OCI-LY7 (cell line): Measurements from ENCODE around the gene ZBTB21.

ENCODE experiments used
- EZH2phosphoT487 ChIP-seq: fragments of 200-600 bp; sonication (generic); IDR thresholded peaks from 2 replicates; pipeline ENCODE4 v1.6.1; 2018; ENCODE audit warnings: low read depth, borderline replicate concordance, mild to moderate bottlenecking, mixed run types, antibody characterized with exemption, low read length, moderate library complexity, mixed read lengths
- TF ChIP-seq, protein P1 (sequence below): fragments of 200-600 bp; sonication (generic); conservative IDR thresholded peaks from 2 replicates; pipeline ENCODE4 v1.5.1; 2014; ENCODE audit warnings: mild to moderate bottlenecking, antibody characterized with exemption, low read length, moderate library complexity, mixed read lengths

- TF ChIP-seq, protein P1, sequence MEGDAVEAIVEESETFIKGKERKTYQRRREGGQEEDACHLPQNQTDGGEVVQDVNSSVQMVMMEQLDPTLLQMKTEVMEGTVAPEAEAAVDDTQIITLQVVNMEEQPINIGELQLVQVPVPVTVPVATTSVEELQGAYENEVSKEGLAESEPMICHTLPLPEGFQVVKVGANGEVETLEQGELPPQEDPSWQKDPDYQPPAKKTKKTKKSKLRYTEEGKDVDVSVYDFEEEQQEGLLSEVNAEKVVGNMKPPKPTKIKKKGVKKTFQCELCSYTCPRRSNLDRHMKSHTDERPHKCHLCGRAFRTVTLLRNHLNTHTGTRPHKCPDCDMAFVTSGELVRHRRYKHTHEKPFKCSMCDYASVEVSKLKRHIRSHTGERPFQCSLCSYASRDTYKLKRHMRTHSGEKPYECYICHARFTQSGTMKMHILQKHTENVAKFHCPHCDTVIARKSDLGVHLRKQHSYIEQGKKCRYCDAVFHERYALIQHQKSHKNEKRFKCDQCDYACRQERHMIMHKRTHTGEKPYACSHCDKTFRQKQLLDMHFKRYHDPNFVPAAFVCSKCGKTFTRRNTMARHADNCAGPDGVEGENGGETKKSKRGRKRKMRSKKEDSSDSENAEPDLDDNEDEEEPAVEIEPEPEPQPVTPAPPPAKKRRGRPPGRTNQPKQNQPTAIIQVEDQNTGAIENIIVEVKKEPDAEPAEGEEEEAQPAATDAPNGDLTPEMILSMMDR: no peak
- TF ChIP-seq EZH2phosphoT487: no peak
Observed at GRCh38 chr21:42037516-42037915, 27.4 kb upstream of the ZBTB21 start.
